SW 1271 (cell line): Measurements from ENCODE around the gene CETN2.
A peak's percentile ranks its signal among the peaks of the same experiment; 100 is the strongest.
"Not testable (repeated sequence)": the region's sequence is repeated elsewhere in the genome, so short reads cannot be mapped to it uniquely, and the experiment has no call there.

ENCODE experiments used
- DNase-seq, 2 experiments: peaks; one replicate each; lab custom pipeline; 2025; lab: John Stamatoyannopoulos, UW

CETN2 gene

DNA sequence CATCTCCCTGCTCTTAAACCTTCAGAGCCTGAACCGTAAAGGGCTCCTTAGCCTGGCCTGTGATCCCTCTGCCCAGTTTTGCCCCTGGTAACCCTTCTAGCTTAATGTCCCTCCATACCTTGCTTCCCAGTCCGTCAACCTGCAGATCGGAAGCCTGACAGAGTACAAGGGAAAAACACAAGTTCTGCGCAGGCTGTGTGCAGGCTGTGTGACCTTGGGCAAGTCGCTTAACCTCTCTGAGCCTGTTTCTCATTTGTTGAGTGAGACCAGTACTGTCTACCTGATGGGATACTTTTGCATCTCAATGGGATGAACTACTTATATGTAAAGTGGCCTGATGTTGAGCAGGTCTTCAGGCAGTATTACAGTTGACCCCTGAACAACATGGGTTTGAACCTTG lies 2.0 kb upstream of the CETN2 start:
- no peak for DNase-seq

DNA sequence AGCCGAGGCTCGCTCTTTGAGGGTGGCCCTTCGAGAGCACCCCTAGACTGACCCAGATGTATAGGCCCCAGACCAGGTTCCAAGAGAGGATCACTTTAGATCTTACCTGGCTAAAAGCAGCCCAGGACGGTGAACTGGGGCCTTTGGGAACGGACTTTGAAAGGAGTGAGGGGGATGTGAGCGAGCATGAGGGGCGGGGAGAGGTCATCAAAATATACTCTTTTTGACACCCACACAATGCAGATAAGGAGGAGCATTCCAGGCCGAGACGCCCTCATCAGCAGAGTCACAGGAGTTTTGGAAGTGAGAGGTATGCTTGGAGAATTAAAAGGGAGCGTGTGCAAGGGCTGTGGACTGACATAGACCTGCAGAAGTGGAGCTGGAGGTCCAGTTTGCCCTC lies 834 bp upstream of the CETN2 start:
- no peak for DNase-seq

- DNase-seq = no peak
Measured at GRCh38 chrX:152824841-152825374, 5.6 kb downstream of the CETN2 start.

GRCh38 chrX:152823657-152824056 lies 6.9 kb downstream of the CETN2 start:
- DNase-seq = no peak

GRCh38 chrX:152822383-152823086 lies 8.0 kb downstream of the CETN2 start:
- no peak for DNase-seq

GRCh38 chrX:152821145-152821765 lies 9.3 kb downstream of the CETN2 start:
- peak in 1 of 2 experiments; percentile 5 for DNase-seq

GRCh38 chrX:152819732-152820131 lies 10.8 kb downstream of the CETN2 start:
- DNase-seq = no peak

DNA sequence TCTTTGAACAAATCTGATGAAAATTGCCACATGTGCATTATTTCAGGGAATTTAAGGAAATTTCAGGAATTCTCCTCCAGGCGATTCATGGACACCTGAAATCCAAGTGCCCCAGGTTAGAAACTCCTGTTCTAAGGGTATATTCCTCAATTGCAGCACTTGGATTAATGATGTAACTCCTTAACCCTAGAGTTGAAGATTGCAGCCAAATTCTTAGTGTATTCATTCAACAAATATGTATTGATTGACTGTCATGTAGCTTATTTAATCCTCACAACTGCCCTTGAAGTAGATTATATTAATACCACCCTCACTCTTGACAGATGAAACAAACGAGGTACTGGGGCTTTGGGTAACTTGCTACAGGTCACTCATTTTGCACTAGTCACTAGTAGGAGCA lies 11.3 kb downstream of the CETN2 start:
- DNase-seq = no peak

DNA sequence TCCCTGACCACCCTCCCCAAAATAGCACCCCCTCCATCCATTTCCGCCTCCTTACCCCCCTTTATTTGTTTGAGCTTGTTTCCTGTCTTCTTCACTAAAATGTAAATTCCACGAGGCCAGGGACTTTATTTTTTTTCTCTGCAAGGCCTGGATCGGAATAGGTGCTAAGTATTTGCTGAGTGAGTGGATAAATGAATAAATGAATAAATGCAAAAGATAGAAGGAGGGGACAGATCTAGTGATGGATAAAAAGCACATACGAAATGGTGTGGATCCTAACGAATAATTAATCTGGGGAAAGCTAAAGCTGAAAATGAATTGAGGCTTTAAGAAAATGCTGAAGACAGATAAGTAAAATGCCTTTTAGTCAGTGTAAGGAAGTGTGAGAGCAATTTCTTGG lies 12.2 kb downstream of the CETN2 start:
- DNase-seq = no peak

GRCh38 chrX:152817078-152817764 lies 13.3 kb downstream of the CETN2 start:
- DNase-seq = peak in 1 of 2 experiments; percentile 39

- DNase-seq = no peak
Measured at GRCh38 chrX:152814048-152814447, 16.5 kb downstream of the CETN2 start.

DNA sequence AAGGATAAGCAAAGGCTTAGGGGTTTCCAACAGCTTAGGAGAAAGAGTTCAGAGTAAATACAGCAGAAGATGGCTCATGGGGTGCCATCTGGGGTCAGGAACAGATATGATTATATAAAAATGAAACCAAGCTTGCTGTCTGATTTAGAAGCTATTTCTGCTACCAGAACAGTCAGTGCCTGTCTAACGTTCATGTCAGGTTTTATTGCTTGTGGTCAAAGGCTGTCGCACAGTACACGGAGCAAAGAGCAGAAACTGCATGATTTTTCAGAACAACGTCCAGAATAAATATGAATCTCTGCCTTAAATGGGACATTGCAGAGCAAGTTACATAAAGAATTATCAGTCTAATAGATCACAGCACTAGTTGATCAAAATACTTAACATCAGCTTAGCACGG lies 17.4 kb downstream of the CETN2 start:
- DNase-seq = no peak

- DNase-seq = no peak
Measured at GRCh38 chrX:152810403-152810802, 20.2 kb downstream of the CETN2 start.

DNA sequence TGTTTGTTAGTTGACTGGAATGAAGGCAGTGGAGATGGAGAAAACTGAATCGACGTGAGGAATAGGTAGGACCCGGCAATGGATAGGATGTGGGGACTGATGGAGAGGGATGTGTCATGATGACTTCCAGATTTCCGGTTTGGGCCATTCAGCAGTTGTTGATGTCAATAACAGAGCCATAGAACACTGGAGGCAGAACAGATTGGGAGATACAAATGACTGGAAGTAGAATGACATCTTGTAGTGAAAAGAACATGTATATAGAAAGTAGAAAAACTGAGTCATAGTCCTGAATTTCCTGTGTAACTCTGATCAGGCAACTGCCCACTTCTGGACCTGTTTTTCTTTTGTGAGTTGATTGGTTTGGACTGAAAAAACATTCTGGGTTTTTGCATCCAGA lies 24.5 kb downstream of the CETN2 start:
- DNase-seq = no peak

DNA sequence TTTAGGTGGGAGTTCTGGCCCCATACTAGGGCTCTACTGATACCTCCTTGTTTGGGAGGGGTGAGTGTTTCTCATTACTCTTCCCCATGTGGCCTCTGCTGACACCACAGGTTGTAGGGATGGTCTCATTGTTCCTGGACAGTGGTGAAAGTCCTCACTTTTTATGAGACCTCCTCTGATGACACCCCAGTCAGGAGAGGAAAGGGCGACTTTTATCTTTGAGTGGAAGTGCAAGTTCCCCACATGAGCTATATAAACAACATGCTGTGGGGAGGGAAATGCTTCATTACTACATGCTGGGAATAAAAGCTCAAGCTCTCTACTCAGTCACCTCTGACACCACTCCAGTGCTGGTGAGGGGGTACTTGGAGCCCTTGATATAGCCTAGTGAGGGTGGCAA lies 31.6 kb downstream of the CETN2 start:
- DNase-seq = no peak

DNA sequence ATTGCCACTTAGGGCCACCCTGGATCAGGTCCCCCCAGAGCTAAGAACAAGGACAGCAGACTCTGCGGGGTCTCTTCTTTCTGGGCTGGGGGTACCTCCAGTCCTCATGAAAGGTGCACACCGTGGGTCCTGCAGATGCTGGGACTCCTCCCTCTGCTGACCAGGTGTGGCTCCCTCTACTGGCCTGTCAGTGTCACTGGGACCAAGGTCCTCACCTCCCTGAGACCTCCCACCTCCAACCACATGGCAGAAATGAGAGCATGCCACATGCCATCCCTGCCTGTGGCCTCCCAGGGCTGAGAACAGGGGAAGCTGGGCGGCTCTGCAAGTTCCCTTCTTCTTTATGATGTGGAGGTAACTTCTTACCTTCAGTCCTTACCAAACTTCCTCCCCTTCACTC lies 43.5 kb downstream of the CETN2 start:
- DNase-seq = not testable (repeated sequence)
